ENCODE data around the gene SPAG16. TPM values are rescaled to one million over a fixed set of nuclear protein-coding genes. Genes with fewer than 3 reads are reported as not detected.

The SPAG16 gene
- total and polyA plus RNA-seq, 2 donors (not counting 1 experiment from before 2014, with no cell fraction given) = 3.4 to 8.6 TPM

- no peaks in the 10 kb centered on the region for H3K27me3 ChIP-seq (replicated peaks in 1 of 4; ENCODE audit: control extremely low read depth in 1 of 4, control insufficient read depth in 3 of 4, insufficient read depth in 4 of 4, low read length in 3 of 4)
- H3K9ac ChIP-seq (ENCODE audit: low read length) = no peak overlapping the region
- H3K4me2 ChIP-seq (replicated peaks; ENCODE audit: low read depth, low read length, poor library complexity, severe bottlenecking) = no peak overlapping the region
- Mint-ChIP-seq H3K27me3 (no peaks in the 10 kb centered on the region), H3K4me1 (no peaks in the 10 kb centered on the region), H3K9me3 (ENCODE audit: insufficient read depth) (no peaks in the 10 kb centered on the region), H3K4me3 (no peak overlapping the region), H3K27ac (no peak overlapping the region)
- no peak overlapping the region for H2AFZ ChIP-seq (ENCODE audit: insufficient read depth, low read depth, low read length, poor library complexity, severe bottlenecking)
- no peak for ATAC-seq (ENCODE audit: low read depth)
- no peaks in the 10 kb centered on the region for H3K4me1 ChIP-seq (ENCODE audit: control insufficient read depth in 2 of 2, insufficient read depth in 2 of 2, low read length in 2 of 2)
- H3K79me2 ChIP-seq (ENCODE audit: control insufficient read depth, insufficient read depth, low read length) = no peaks in the 10 kb centered on the region
- DNase-seq = no peak
- H3K4me3 ChIP-seq (ENCODE audit: control extremely low read depth in 1 of 5, extremely low read depth in 1 of 5, insufficient read depth in 1 of 5, low read depth in 2 of 5, low read length in 4 of 5) = no peak overlapping the region
- no peak overlapping the region for H3K27ac ChIP-seq (ENCODE audit: low read length in 2 of 2)
- H4K20me1 ChIP-seq (ENCODE audit: control insufficient read depth, insufficient read depth, low read length, poor library complexity, severe bottlenecking) = no peaks in the 10 kb centered on the region
- POLR2A ChIA-PET = no interaction called here
- intact Hi-C loops (cut with micrococcal nuclease) = no loop called here
- CTCF ChIA-PET = no interaction called here
- no peaks in the 10 kb centered on the region for H3K9me3 ChIP-seq (ENCODE audit: control extremely low read depth in 1 of 3, control insufficient read depth in 2 of 3, insufficient read depth in 1 of 3, low read length in 2 of 3)
- no peaks in the 10 kb centered on the region for H3K36me3 ChIP-seq (replicated peaks in 1 of 2; ENCODE audit: control extremely low read depth in 1 of 2, control insufficient read depth in 1 of 2, extremely low read depth in 1 of 2, insufficient read depth in 2 of 2, low read length in 1 of 2)
- TF ChIP-seq CTCF (IDR thresholded peaks at IDR 0.05) (no peak), EZH2 (IDR thresholded peaks at IDR 0.05; ENCODE audit: borderline replicate concordance, insufficient read depth, low read depth, low read length, poor library complexity, severe bottlenecking) (no peak)
Observed at GRCh38 chr2:214320211-214320610, 1035.9 kb downstream of the SPAG16 start.

- Histone ChIP-seq H3K79me2 (ENCODE audit: control insufficient read depth, insufficient read depth, low read length) (no peaks in the 10 kb centered on the region), H3K4me3 (ENCODE audit: control extremely low read depth in 1 of 5, extremely low read depth in 1 of 5, insufficient read depth in 1 of 5, low read depth in 2 of 5, low read length in 4 of 5) (no peak overlapping the region), H3K9ac (ENCODE audit: low read length) (no peak overlapping the region), H3K36me3 (replicated peaks in 1 of 2; ENCODE audit: control extremely low read depth in 1 of 2, control insufficient read depth in 1 of 2, extremely low read depth in 1 of 2, insufficient read depth in 2 of 2, low read length in 1 of 2) (no peaks in the 10 kb centered on the region), H3K27ac (ENCODE audit: low read length in 2 of 2) (no peak overlapping the region), H3K4me2 (replicated peaks; ENCODE audit: low read depth, low read length, poor library complexity, severe bottlenecking) (no peak overlapping the region), H4K20me1 (ENCODE audit: control insufficient read depth, insufficient read depth, low read length, poor library complexity, severe bottlenecking) (no peaks in the 10 kb centered on the region), H3K27me3 (replicated peaks in 1 of 4; ENCODE audit: control extremely low read depth in 1 of 4, control insufficient read depth in 3 of 4, insufficient read depth in 4 of 4, low read length in 3 of 4) (no peaks in the 10 kb centered on the region), H2AFZ (ENCODE audit: insufficient read depth, low read depth, low read length, poor library complexity, severe bottlenecking) (no peak overlapping the region), H3K9me3 (ENCODE audit: control extremely low read depth in 1 of 3, control insufficient read depth in 2 of 3, insufficient read depth in 1 of 3, low read length in 2 of 3) (no peaks in the 10 kb centered on the region), H3K4me1 (ENCODE audit: control insufficient read depth in 2 of 2, insufficient read depth in 2 of 2, low read length in 2 of 2) (no peaks in the 10 kb centered on the region)
- POLR2A ChIA-PET = no interaction called here
- ATAC-seq (ENCODE audit: low read depth) = no peak
- intact Hi-C loops (cut with micrococcal nuclease) = no loop called here
- Mint-ChIP-seq H3K4me1 (no peaks in the 10 kb centered on the region), H3K9me3 (ENCODE audit: insufficient read depth) (no peaks in the 10 kb centered on the region), H3K27me3 (no peaks in the 10 kb centered on the region), H3K27ac (no peak overlapping the region), H3K4me3 (no peak overlapping the region)
- DNase-seq = no peak
- CTCF ChIA-PET = no interaction called here
- TF ChIP-seq CTCF (IDR thresholded peaks at IDR 0.05) (no peak), EZH2 (IDR thresholded peaks at IDR 0.05; ENCODE audit: borderline replicate concordance, insufficient read depth, low read depth, low read length, poor library complexity, severe bottlenecking) (no peak)
- 100% methylated on average over 1 of the region's 3 CpGs for WGBS (ENCODE audit: insufficient coverage)
Observed at GRCh38 chr2:214322662-214323061, 1038.4 kb downstream of the SPAG16 start.

All from B cell (primary cell).